Suprapubic skin (tissue), 4 donors: ENCODE results near the gene CCDC117. TPM values are rescaled to one million over a fixed set of nuclear protein-coding genes. Genes with fewer than 3 reads are reported as not detected.

Experiments used
- DNase-seq, 2 donors: peaks; one replicate each; pipeline ENCODE4 v3.0.0-alpha.2; 2019; ENCODE audit warnings: low spot score in 2 of 2
- H3K27ac ChIP-seq: fragments of 200-600 bp; sonication (generic); one replicate; pipeline ENCODE4 v1.5.1; 2019
- H3K27me3 ChIP-seq: fragments of 200-600 bp; sonication (generic); one replicate; pipeline ENCODE4 v1.5.1; 2019
- H3K36me3 ChIP-seq: fragments of 200-600 bp; sonication (generic); one replicate; pipeline ENCODE4 v1.5.1; 2019
- H3K4me1 ChIP-seq: fragments of 200-600 bp; sonication (generic); one replicate; pipeline ENCODE4 v1.5.1; 2019
- H3K4me3 ChIP-seq: fragments of 200-600 bp; sonication (generic); one replicate; pipeline ENCODE4 v1.5.1; 2019; ENCODE audit warnings: mild to moderate bottlenecking
- H3K9me3 ChIP-seq: fragments of 200-600 bp; sonication (generic); one replicate; pipeline ENCODE4 v1.5.1; 2019
- EP300 ChIP-seq: sonication (generic); formaldehyde crosslinking; IDR thresholded peaks from one replicate; pipeline ENCODE4 v1.6.1; 2017; ENCODE audit warnings: antibody characterized with exemption
- POLR2A ChIP-seq, 2 donors: fragments of 450-650 bp; IDR thresholded peaks; one replicate each; pipeline ENCODE4 v1.6.1; 2017; ENCODE audit warnings: antibody characterized with exemption in 2 of 2, mild to moderate bottlenecking in 2 of 2, moderate library complexity in 2 of 2
- POLR2AphosphoS5 ChIP-seq, 3 donors: sonication (generic); formaldehyde crosslinking; IDR thresholded peaks; one replicate each; pipeline ENCODE4 v1.6.1; 2017; ENCODE audit warnings: antibody characterized with exemption in 3 of 3
- WGBS: methylation state at CpG from one replicate; pipeline ENCODE4 v1.1.5; 2018; 5-methylcytosine and 5-hydroxymethylcytosine counted together
- total RNA-seq, 4 donors: library from RNA; depleted of rRNA; stranded (reverse); fragments of >200 nt; gene quantifications; one replicate each; pipeline ENCODE4 v1.1.0, GENCODE V29; 2016
- TF ChIP-seq, protein P1 (sequence below), 2 donors: fragments of 200-600 bp in 1 of 2; fragments of 450-650 bp in 1 of 2; sonication (generic) in 1 of 2; IDR thresholded peaks; one replicate each; pipeline ENCODE4 v1.5.1; 2016 to 2019; ENCODE audit warnings: antibody characterized with exemption in 2 of 2, mild to moderate bottlenecking in 1 of 2, moderate library complexity in 1 of 2

CCDC117 gene
- total RNA-seq: 10 to 100 TPM; 12.0 to 21.2 (median 16.6) TPM

GRCh38 chr22:28772633-28773460 is at the start of gene CCDC117:
CCDC117 (plus strand) TSS chr22:28772695; CDS start chr22:28772850, 155 bp downstream.
- H3K36me3 ChIP-seq: peaks cover 14% of the 10 kb centered on the region
- no peaks in the 10 kb centered on the region for H3K27me3 ChIP-seq
- peak within 1 kb of the TSS; percentile 99 for H3K27ac ChIP-seq
- peak; percentile 97 to 98 for DNase-seq
- H3K4me1 ChIP-seq: peaks cover 17% of the 10 kb centered on the region
- under 1% methylated on average over 20 of the region's 92 CpGs for WGBS
- H3K9me3 ChIP-seq: no peaks in the 10 kb centered on the region
- TF ChIP-seq, protein P1, sequence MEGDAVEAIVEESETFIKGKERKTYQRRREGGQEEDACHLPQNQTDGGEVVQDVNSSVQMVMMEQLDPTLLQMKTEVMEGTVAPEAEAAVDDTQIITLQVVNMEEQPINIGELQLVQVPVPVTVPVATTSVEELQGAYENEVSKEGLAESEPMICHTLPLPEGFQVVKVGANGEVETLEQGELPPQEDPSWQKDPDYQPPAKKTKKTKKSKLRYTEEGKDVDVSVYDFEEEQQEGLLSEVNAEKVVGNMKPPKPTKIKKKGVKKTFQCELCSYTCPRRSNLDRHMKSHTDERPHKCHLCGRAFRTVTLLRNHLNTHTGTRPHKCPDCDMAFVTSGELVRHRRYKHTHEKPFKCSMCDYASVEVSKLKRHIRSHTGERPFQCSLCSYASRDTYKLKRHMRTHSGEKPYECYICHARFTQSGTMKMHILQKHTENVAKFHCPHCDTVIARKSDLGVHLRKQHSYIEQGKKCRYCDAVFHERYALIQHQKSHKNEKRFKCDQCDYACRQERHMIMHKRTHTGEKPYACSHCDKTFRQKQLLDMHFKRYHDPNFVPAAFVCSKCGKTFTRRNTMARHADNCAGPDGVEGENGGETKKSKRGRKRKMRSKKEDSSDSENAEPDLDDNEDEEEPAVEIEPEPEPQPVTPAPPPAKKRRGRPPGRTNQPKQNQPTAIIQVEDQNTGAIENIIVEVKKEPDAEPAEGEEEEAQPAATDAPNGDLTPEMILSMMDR (IDR thresholded peaks at IDR 0.05): peak; percentile 22 to 28
- TF ChIP-seq EP300 (no peak), POLR2A (IDR thresholded peaks at IDR 0.05) (peak in 1 of 2 donors; percentile 56), POLR2AphosphoS5 (IDR thresholded peaks at IDR 0.05) (peak in 1 of 3 donors; percentile 41)
- peak within 1 kb of the TSS; percentile 95 for H3K4me3 ChIP-seq

GRCh38 chr22:28728002-28728401 is 44.5 kb upstream of the CCDC117 start:
- no peak for DNase-seq
- Histone ChIP-seq H3K9me3 (no peaks in the 10 kb centered on the region), H3K4me1 (no peaks in the 10 kb centered on the region), H3K36me3 (peaks cover 3% of the 10 kb centered on the region), H3K27ac (no peak overlapping the region), H3K4me3 (no peak overlapping the region), H3K27me3 (no peaks in the 10 kb centered on the region)
- WGBS: 86% methylated on average over 1 of the region's 1 CpG
- TF ChIP-seq EP300 (no peak), POLR2AphosphoS5 (IDR thresholded peaks at IDR 0.05) (no peak), POLR2A (IDR thresholded peaks at IDR 0.05) (no peak)
- TF ChIP-seq, protein P1 (IDR thresholded peaks at IDR 0.05): no peak

GRCh38 chr22:28728621-28729313 is 43.7 kb upstream of the CCDC117 start:
- WGBS: 94% methylated on average over 10 of the region's 10 CpGs

GRCh38 chr22:28730179-28730578 is 42.3 kb upstream of the CCDC117 start:
- no peaks in the 10 kb centered on the region for H3K9me3 ChIP-seq
- no peak overlapping the region for H3K27ac ChIP-seq
- WGBS: 88% methylated on average over 2 of the region's 3 CpGs
- H3K4me3 ChIP-seq: no peak overlapping the region
- no peaks in the 10 kb centered on the region for H3K27me3 ChIP-seq
- H3K36me3 ChIP-seq: no peaks in the 10 kb centered on the region
- DNase-seq: no peak
- H3K4me1 ChIP-seq: no peaks in the 10 kb centered on the region
- TF ChIP-seq EP300 (no peak), POLR2A (IDR thresholded peaks at IDR 0.05) (no peak), POLR2AphosphoS5 (IDR thresholded peaks at IDR 0.05) (no peak)
- TF ChIP-seq, protein P1 (IDR thresholded peaks at IDR 0.05): no peak

More at GRCh38 chr22:28728621-28729313, 43.7 kb upstream of the CCDC117 start:
- Histone ChIP-seq H3K36me3 (peaks cover 3% of the 10 kb centered on the region), H3K27me3 (no peaks in the 10 kb centered on the region), H3K27ac (no peak overlapping the region), H3K4me3 (no peak overlapping the region), H3K9me3 (no peaks in the 10 kb centered on the region), H3K4me1 (no peaks in the 10 kb centered on the region)
- no peak for TF ChIP-seq POLR2AphosphoS5 (IDR thresholded peaks at IDR 0.05)
- TF ChIP-seq, protein P1 (IDR thresholded peaks at IDR 0.05): no peak
- TF ChIP-seq EP300: no peak
- TF ChIP-seq POLR2A (IDR thresholded peaks at IDR 0.05): no peak
- DNase-seq: no peak

GRCh38 chr22:28734393-28734792 is 38.1 kb upstream of the CCDC117 start:
- WGBS: 94% methylated on average over 6 of the region's 6 CpGs
- Histone ChIP-seq H3K4me1 (no peaks in the 10 kb centered on the region), H3K4me3 (no peak overlapping the region), H3K9me3 (no peaks in the 10 kb centered on the region), H3K27ac (no peak overlapping the region), H3K27me3 (no peaks in the 10 kb centered on the region), H3K36me3 (no peaks in the 10 kb centered on the region)
- TF ChIP-seq POLR2A (IDR thresholded peaks at IDR 0.05) (no peak), POLR2AphosphoS5 (IDR thresholded peaks at IDR 0.05) (no peak), EP300 (no peak)
- TF ChIP-seq, protein P1 (IDR thresholded peaks at IDR 0.05): no peak
- no peak for DNase-seq
